K562 (cell line): Measurements from ENCODE around the gene CCDC127. TPM values are rescaled to one million over a fixed set of nuclear protein-coding genes. Genes with fewer than 3 reads are reported as not detected.

Experiments
- ATAC-seq: fragments of 200-7000 bp; cut with Tn5 transposase; 3 replicates; pipeline ENCODE4 v1.9.1; 2020; ENCODE audit warnings: moderate library complexity
- BruUV-seq: library from RNA; stranded (reverse); fragments of 400-500 nt; replicated peaks from 2 replicates; lab custom pipeline; 2021; lab: Mats Ljungman, UMichigan
- CTCF ChIA-PET: fragments of 300-600 bp; formaldehyde crosslinking; extraction: SDS; loops from one replicate; lab custom pipeline; 2021; ENCODE audit warnings: low intra/inter-chr PET ratio; lab: Yijun Ruan, JAX
- POLR2A ChIA-PET: fragments of 300-600, 350-650 bp; sonication (Branson Sonifier 250); formaldehyde crosslinking; extraction: SDS; loops from one replicate; lab custom pipeline; 2021; ENCODE audit warnings: antibody characterized with exemption, inconsistent platforms; lab: Yijun Ruan, JAX
- DNase-seq, 4 experiments: peaks; one replicate each; pipeline versions ENCODE4 v3.0.0 to v3.0.0-alpha.2; 2011 to 2018; ENCODE audit warnings: low spot score in 3 of 4, mixed read lengths in 3 of 4; ENCODE audit errors: extremely low read depth in 1 of 4
- FAIRE-seq: peaks from 2 replicates; lab custom pipeline; 2011; peaks lifted over from hg19 to GRCh38; lab: Jason Lieb, UNC
- H2AFZ ChIP-seq: 2 replicates; pipeline ENCODE4 v1.6.0; 2011; ENCODE audit warnings: low read depth, low read length, control low read depth, inconsistent platforms
- H3K27ac ChIP-seq: fragments of 200-600 bp; 3 replicates; pipeline ENCODE4 v1.8.0; 2011; ENCODE audit warnings: low read depth, mild to moderate bottlenecking, control low read depth, inconsistent platforms, low read length, moderate library complexity, mixed read lengths; ENCODE audit errors: extremely low read depth
- H3K27me3 ChIP-seq, 2 experiments: fragments of 300-600 bp in 1 of 2; 2 replicates in 1 of 2; 3 replicates in 1 of 2; pipeline versions ENCODE4 v1.6.0 to v1.8.0; 2011; ENCODE audit warnings: inconsistent platforms in 2 of 2, low read length in 2 of 2, mild to moderate bottlenecking in 1 of 2, mixed read lengths in 1 of 2, moderate library complexity in 1 of 2; ENCODE audit not compliant: control insufficient read depth in 2 of 2, insufficient read depth in 2 of 2
- H3K36me3 ChIP-seq: fragments of 300-600 bp; 3 replicates; pipeline ENCODE4 v1.8.0; 2011; ENCODE audit warnings: mild to moderate bottlenecking, low read length, inconsistent platforms; ENCODE audit not compliant: control insufficient read depth, insufficient read depth
- H3K4me1 ChIP-seq, 2 experiments: fragments of 200-600 bp in 1 of 2; replicated peaks in 1 of 2; 2 replicates in 1 of 2; 3 replicates in 1 of 2; pipeline versions ENCODE4 v1.5.1 to v1.8.0; 2011; ENCODE audit warnings: inconsistent platforms in 2 of 2, low read length in 2 of 2, mild to moderate bottlenecking in 1 of 2, mixed read lengths in 1 of 2, moderate library complexity in 1 of 2; ENCODE audit not compliant: control insufficient read depth in 2 of 2, insufficient read depth in 2 of 2
- H3K4me2 ChIP-seq: 2 replicates; pipeline ENCODE4 v1.6.1; 2011; ENCODE audit warnings: low read length, control low read depth, inconsistent platforms, mixed read lengths; ENCODE audit not compliant: insufficient read depth
- H3K4me3 ChIP-seq: fragments of 200-600 bp; sonication (generic), shearing (Covaris generic); 2 replicates; pipeline ENCODE4 v1.5.1; 2016; ENCODE audit warnings: control low read depth, inconsistent platforms
- H3K79me2 ChIP-seq: fragments of 200-600 bp; 3 replicates; pipeline ENCODE4 v1.8.0; 2011; ENCODE audit warnings: low read length, inconsistent platforms; ENCODE audit not compliant: control insufficient read depth, insufficient read depth
- H3K9ac ChIP-seq, 2 experiments: 2 replicates each; pipeline versions ENCODE4 v1.6.0 to v1.6.1; 2011; ENCODE audit warnings: low read depth in 2 of 2, low read length in 2 of 2, control low read depth in 1 of 2, inconsistent platforms in 1 of 2, mild to moderate bottlenecking in 1 of 2, mixed read lengths in 1 of 2; ENCODE audit not compliant: insufficient read depth in 1 of 2
- H3K9me1 ChIP-seq: one replicate; pipeline ENCODE4 v1.6.0; 2011; ENCODE audit warnings: inconsistent platforms, mild to moderate bottlenecking, low read length, moderate library complexity; ENCODE audit not compliant: control insufficient read depth, insufficient read depth
- H3K9me3 ChIP-seq: replicated peaks from 2 replicates; pipeline ENCODE4 v1.5.1; 2011; ENCODE audit warnings: low read depth, low read length, inconsistent platforms; ENCODE audit not compliant: control insufficient read depth, insufficient read depth
- H4K20me1 ChIP-seq: replicated peaks from 2 replicates; pipeline ENCODE4 v1.6.1; 2011; ENCODE audit warnings: low read length, inconsistent platforms, mixed read lengths; ENCODE audit not compliant: control insufficient read depth, insufficient read depth
- CEBPB ChIP-seq: fragments of 450-650 bp; IDR thresholded peaks from 2 replicates; pipeline ENCODE4 v1.6.1; 2016; ENCODE audit warnings: missing genetic modification characterization, missing compliant biosample characterization
- CEBPG ChIP-seq, 3 experiments: fragments of 200-800 bp in 1 of 3; sonication (Bioruptor generic) in 1 of 3; sonication (generic) in 1 of 3; formaldehyde crosslinking in 1 of 3; IDR thresholded peaks in 2 of 3; conservative IDR thresholded peaks in 1 of 3; 2 replicates each; pipeline versions ENCODE4 v1.6.1 to v1.8.0; 2016 to 2022; ENCODE audit warnings: missing compliant biosample characterization in 2 of 3, missing genetic modification characterization in 2 of 3, mild to moderate bottlenecking in 1 of 3, missing genetic modification reagents in 1 of 3
- LCOR ChIP-seq: sonication (generic); formaldehyde crosslinking; IDR thresholded peaks from 2 replicates; pipeline ENCODE4 v1.8.0; 2022; ENCODE audit warnings: mild to moderate bottlenecking, missing genetic modification reagents
- MTA2 ChIP-seq: fragments of 450-650 bp; IDR thresholded peaks from 2 replicates; pipeline ENCODE4 v1.6.1; 2016; ENCODE audit warnings: low read depth
- NEUROD1 ChIP-seq: fragments of 150-350 bp; IDR thresholded peaks from 2 replicates; pipeline ENCODE4 v1.6.1; 2014; ENCODE audit warnings: borderline replicate concordance, low read length, low read depth; ENCODE audit not compliant: partially characterized antibody
- TARDBP ChIP-seq: fragments of 450-650 bp; IDR thresholded peaks from 2 replicates; pipeline ENCODE4 v1.6.1; 2016
- ZNF239 ChIP-seq: fragments of 250-450 bp; sonication (Bioruptor Pico); IDR thresholded peaks from 2 replicates; pipeline ENCODE4 v1.4.0; 2020; ENCODE audit warnings: mild to moderate bottlenecking
- WGBS: fragments of 100-300 bp; shearing (Covaris generic); methylation state at CpG from one replicate; pipeline ENCODE4 v1.1.6; 2016; ENCODE audit warnings: low coverage, mixed read lengths; ENCODE audit not compliant: insufficient coverage; ENCODE audit errors: missing lambda C conversion rate; 5-methylcytosine and 5-hydroxymethylcytosine counted together
- in situ Hi-C: fragments of 300-500 bp; cut with MboI; formaldehyde crosslinking; loops from 4 replicates; pipeline ENCODE4 v1.15.0; 2018; ENCODE audit warnings: inconsistent platforms, mixed read lengths
- intact Hi-C: fragments of 100-400 bp; cut with micrococcal nuclease; formaldehyde crosslinking; loops from 2 replicates; pipeline ENCODE4 v1.14.2; 2022
- polyA plus RNA-seq, 8 experiments: library from polyadenylated mRNA; depleted of rRNA in 4 of 8; stranded (reverse) in 5 of 8; unstranded in 3 of 8; fragments of >200 nt; fragmentation: Nextera tagmentation in 2 of 8; fragmentation: Illumina TruSeq in 1 of 8; extraction: Ambion mirVana in 2 of 8; extraction: Trizol in 1 of 8; gene quantifications; 2 replicates each; pipeline versions ENCODE4 v1.2.1 to v1.2.3, GENCODE V29; 2011 to 2014; ENCODE audit warnings: inconsistent platforms in 1 of 8, missing spikeins in 1 of 8
- total RNA-seq, 7 experiments: library from RNA; depleted of rRNA in 6 of 7; stranded (reverse); fragments of >200 nt in 6 of 7; fragmentation: Illumina TruSeq in 2 of 7; extraction: Trizol in 2 of 7; gene quantifications; 2 replicates each; pipeline versions ENCODE4 v1.2.1 to v1.2.3, GENCODE V29; 2011 to 2021; ENCODE audit warnings: low replicate concordance in 1 of 7
- TF ChIP-seq, protein P1 (sequence below): sonication (generic); IDR thresholded peaks from 2 replicates; pipeline ENCODE4 v1.6.1; 2016
- TF ChIP-seq, protein P2 (sequence below): sonication (generic); formaldehyde crosslinking; IDR thresholded peaks from 2 replicates; pipeline ENCODE4 v1.8.0; 2022; ENCODE audit warnings: missing genetic modification reagents, mild to moderate bottlenecking, borderline replicate concordance

CCDC127 gene
- total and polyA plus RNA-seq, 9 of the 15 experiments (the other 6 are each of a cell fraction or from before 2014, with no cell fraction given), result 2.7 to 4.5 (median 4.1) TPM

DNA sequence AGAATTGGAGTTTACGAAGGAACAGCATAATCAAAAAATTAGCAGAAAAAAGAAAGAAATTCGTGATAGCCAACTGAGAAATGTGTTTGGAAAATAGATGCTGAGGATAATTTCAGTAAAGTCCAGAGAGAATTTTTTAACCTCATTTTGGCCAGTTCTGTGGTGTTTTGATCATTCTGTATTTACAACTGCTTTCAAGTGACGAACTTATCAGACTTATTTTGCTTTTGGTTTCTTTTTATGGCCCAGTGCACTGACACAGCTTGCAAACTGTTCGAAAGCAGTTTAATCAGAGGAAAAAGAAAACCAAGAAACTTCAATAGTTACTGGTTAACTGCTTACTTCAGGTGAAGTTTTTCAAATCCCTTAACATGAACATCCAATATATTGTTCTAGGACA, 2.0 kb upstream of the CCDC127 start:
- FAIRE-seq (no peak), ATAC-seq (no peak), DNase-seq (no peak)
- Histone ChIP-seq H3K27me3 (no peaks in the 10 kb centered on the region), H3K9me1 (no peaks in the 10 kb centered on the region), H2AFZ (no peak overlapping the region), H3K9me3 (no peaks in the 10 kb centered on the region), H3K9ac (peak overlapping the region; percentile 90 to 97; a peak in 3 of 4 replicates), H3K4me3 (peak overlapping the region; percentile 99), H3K79me2 (peaks cover 66% of the 10 kb centered on the region), H3K36me3 (peaks cover 40% of the 10 kb centered on the region; the same call in 2 of the 3 replicates), H3K4me2 (peak overlapping the region; percentile 92), H3K27ac (no peak overlapping the region; the same call in 1 of the 3 replicates), H3K4me1 (peaks cover 11% of the 10 kb centered on the region in 2 experiments; a peak in 4 of 5 replicates), H4K20me1 (peaks cover 26% of the 10 kb centered on the region)
- 23% methylated on average over 4 of the region's 4 CpGs for WGBS
- ChIA-PET POLR2A (interaction anchor here (0.6 to 2.1 kb wide), 4 partner anchors 9 to 115 kb away, joined by 3 to 7 read pairs (median 4); no protein-coding TSS in a partner anchor), CTCF (interaction anchor here (0.9 kb wide), 1 partner anchor 12 kb away, joined by 3 read pairs; no protein-coding TSS in a partner anchor)
- BruUV-seq, result no TSS peak
- intact Hi-C loops, result no loop called here
- TF ChIP-seq ZNF239 (CRISPR knock-in tag) (peak; percentile 75), MTA2 (no peak)
- in situ Hi-C loops, result loop anchor here (5.0 kb wide), 1 partner anchor 1377 kb away; no protein-coding TSS in a partner anchor

GRCh38 chr5:219460-219863, 1.5 kb upstream of the CCDC127 start:
- intact Hi-C loops (no loop called here), in situ Hi-C loops (loop anchor here (5.0 kb wide), 1 partner anchor 1378 kb away; no protein-coding TSS in a partner anchor)
- Histone ChIP-seq H3K27me3 (no peaks in the 10 kb centered on the region), H3K4me2 (peak overlapping the region; percentile 92), H3K9me1 (no peaks in the 10 kb centered on the region), H3K4me3 (peak overlapping the region; percentile 99), H3K27ac (no peak overlapping the region; the same call in none of the 3 replicates), H2AFZ (no peak overlapping the region), H3K9me3 (no peaks in the 10 kb centered on the region), H3K9ac (peak overlapping the region; percentile 90 to 97), H3K79me2 (peaks cover 66% of the 10 kb centered on the region), H3K4me1 (peaks cover 11% of the 10 kb centered on the region in 2 experiments; a peak in 4 of 5 replicates), H3K36me3 (peaks cover 37% of the 10 kb centered on the region; the same call in 2 of the 3 replicates), H4K20me1 (peaks cover 26% of the 10 kb centered on the region)
- TSS peak; percentile 47 for BruUV-seq
- FAIRE-seq (no peak), ATAC-seq (0 out of 3 replicates have a peak, but pooled peaks have one; percentile 3), DNase-seq (peak in 1 of 4 experiments; percentile 32)
- POLR2A ChIA-PET, result interaction anchor here (0.6 to 2.1 kb wide), 4 partner anchors 9 to 115 kb away, joined by 3 to 7 read pairs (median 4); no protein-coding TSS in a partner anchor
- CTCF ChIA-PET, result interaction anchor here (0.9 kb wide), 1 partner anchor 12 kb away, joined by 3 read pairs; no protein-coding TSS in a partner anchor
- 5% methylated on average over 9 of the region's 9 CpGs for WGBS
- TF ChIP-seq, protein P1, sequence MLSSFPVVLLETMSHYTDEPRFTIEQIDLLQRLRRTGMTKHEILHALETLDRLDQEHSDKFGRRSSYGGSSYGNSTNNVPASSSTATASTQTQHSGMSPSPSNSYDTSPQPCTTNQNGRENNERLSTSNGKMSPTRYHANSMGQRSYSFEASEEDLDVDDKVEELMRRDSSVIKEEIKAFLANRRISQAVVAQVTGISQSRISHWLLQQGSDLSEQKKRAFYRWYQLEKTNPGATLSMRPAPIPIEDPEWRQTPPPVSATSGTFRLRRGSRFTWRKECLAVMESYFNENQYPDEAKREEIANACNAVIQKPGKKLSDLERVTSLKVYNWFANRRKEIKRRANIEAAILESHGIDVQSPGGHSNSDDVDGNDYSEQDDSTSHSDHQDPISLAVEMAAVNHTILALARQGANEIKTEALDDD, result 0 out of 2 replicates have a peak, but pooled peaks have one; percentile 23
- peak; percentile 24; the same call in 1 of the 2 replicates for TF ChIP-seq CEBPB (tag)
- TF ChIP-seq LCOR, result 0 out of 2 replicates have a peak, but pooled peaks have one; percentile 11
- no peak for TF ChIP-seq NEUROD1
- TF ChIP-seq, protein P2, sequence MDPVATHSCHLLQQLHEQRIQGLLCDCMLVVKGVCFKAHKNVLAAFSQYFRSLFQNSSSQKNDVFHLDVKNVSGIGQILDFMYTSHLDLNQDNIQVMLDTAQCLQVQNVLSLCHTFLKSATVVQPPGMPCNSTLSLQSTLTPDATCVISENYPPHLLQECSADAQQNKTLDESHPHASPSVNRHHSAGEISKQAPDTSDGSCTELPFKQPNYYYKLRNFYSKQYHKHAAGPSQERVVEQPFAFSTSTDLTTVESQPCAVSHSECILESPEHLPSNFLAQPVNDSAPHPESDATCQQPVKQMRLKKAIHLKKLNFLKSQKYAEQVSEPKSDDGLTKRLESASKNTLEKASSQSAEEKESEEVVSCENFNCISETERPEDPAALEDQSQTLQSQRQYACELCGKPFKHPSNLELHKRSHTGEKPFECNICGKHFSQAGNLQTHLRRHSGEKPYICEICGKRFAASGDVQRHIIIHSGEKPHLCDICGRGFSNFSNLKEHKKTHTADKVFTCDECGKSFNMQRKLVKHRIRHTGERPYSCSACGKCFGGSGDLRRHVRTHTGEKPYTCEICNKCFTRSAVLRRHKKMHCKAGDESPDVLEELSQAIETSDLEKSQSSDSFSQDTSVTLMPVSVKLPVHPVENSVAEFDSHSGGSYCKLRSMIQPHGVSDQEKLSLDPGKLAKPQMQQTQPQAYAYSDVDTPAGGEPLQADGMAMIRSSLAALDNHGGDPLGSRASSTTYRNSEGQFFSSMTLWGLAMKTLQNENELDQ (CRISPR knock-in tag), result no peak
- TF ChIP-seq TARDBP, result no peak
- TF ChIP-seq CEBPG (CRISPR knock-in tag; IDR thresholded peaks at IDR 0.05), result no peak
- 0 out of 4 replicates have a peak, but pooled peaks of 1 of the 2 experiments have one; percentile 33 for TF ChIP-seq CEBPG (tag; conservative IDR thresholded peaks at IDR 0.05 in 1 of 2, IDR thresholded peaks at IDR 0.05 in 1 of 2)
- TF ChIP-seq, all 486 proteins: peak for 4
